Measurements from ENCODE around the gene CDKN2C. TPM values are rescaled to one million over a fixed set of nuclear protein-coding genes. Genes with fewer than 3 reads are reported as not detected.
"Not testable (repeated sequence)": the region's sequence is repeated elsewhere in the genome, so short reads cannot be mapped to it uniquely, and the experiment has no call there.

The CDKN2C gene
- total RNA-seq, 1 donor: 9.2 TPM

GRCh38 chr1:50978144-50978851 is 8.3 kb downstream of the CDKN2C start:
- DNase-seq (ENCODE audit: low read depth in 2 of 3, low spot score in 2 of 3): peak in 1 of 3 donors; percentile 38

GRCh38 chr1:50978852-50979781 is 9.1 kb downstream of the CDKN2C start:
- DNase-seq (ENCODE audit: low read depth in 2 of 3, low spot score in 2 of 3): peak in 1 of 3 donors; percentile 36

- DNase-seq (ENCODE audit: low read depth in 2 of 3, low spot score in 2 of 3): no peak
Observed at GRCh38 chr1:50979937-50980336, 9.9 kb downstream of the CDKN2C start.

DNA sequence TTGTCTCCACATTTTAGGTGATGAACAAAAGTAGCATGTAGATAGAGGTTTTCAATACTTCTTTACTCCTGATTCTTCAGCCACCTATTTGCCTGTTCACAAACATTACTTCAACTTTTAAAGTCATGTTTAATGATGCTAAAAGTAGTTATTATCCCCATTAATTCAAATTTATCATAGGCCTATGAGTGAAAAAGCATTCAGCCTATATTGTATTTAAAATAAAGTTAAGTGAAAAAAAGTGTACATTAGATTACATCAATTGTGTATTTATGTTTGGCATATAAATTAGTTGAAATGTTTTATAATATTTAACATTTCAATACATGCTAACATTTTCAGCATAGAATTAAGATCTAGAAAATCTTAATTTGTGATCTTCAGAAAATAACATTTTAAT is 10.5 kb downstream of the CDKN2C start:
- DNase-seq (ENCODE audit: low read depth in 2 of 3, low spot score in 2 of 3): no peak

DNA sequence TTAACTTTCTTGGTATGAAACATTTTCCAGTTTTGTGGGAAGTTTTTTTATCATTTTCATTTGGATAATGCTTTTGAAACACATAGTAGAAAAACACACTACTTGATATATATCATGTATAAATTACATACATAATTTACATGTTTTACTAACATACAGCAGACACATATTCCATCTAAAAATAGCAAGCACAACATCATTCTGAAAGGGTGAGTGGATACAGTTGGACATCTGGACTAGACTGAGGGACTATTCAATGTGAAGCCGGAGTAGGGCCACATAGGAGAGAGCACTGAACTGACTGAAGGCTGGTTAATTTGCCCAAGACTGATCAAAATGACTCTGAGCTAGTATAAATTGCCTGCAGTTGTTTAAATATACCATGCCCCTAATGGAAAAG is 11.7 kb downstream of the CDKN2C start:
- no peak for DNase-seq (ENCODE audit: low read depth in 2 of 3, low spot score in 2 of 3)

GRCh38 chr1:50982611-50983010 is 12.6 kb downstream of the CDKN2C start:
- no peak for DNase-seq (ENCODE audit: low read depth in 2 of 3, low spot score in 2 of 3)

DNA sequence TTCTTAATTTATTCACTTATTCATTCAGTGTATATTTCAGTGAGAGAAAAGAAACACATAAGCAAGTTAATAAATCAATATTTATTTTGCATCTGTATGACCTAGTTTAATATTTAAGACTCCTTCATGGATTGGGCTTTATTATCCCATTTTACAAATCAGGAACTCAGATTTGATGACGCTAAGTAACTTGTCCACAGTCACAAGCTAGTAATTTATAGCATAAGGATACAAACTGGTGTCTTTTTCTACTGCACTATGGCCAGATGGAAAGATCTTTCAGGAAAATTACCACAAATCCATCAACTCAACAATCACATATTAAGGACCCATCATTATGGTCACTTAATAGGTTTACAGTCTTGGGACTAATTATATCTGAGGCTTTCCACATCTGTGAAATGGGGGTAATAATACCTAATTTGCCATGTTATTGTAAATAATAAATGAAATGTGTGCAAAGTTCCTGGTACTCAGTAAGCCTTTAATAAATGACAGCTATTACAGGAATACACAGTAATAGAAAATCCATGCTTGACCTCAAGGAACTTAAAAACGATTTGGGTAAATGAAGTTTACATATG is 13.3 kb downstream of the CDKN2C start:
- DNase-seq (ENCODE audit: low read depth in 2 of 3, low spot score in 2 of 3): no peak

GRCh38 chr1:50985094-50985493 is 15.0 kb downstream of the CDKN2C start:
- no peak for DNase-seq (ENCODE audit: low read depth in 2 of 3, low spot score in 2 of 3)

DNA sequence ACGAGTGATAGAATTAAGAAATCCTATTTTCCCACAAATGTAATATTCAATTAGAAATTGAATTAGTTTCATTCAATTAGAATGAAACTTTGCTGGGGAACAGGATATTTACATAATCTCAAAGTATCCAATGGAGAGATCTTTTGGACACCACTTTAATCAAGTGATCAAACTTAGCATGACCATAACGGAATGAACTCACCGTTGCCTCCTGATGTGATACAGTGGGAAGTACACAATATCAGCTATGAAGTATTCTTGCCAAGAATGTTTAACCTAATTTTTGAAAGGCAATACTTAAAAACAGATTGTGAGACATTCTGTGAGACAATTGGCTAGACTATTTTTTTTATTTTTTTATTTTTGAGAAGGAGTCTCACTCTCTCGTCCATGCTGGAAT is 16.6 kb downstream of the CDKN2C start:
- DNase-seq (ENCODE audit: low read depth in 2 of 3, low spot score in 2 of 3): no peak

GRCh38 chr1:50989694-50990093 is 19.6 kb downstream of the CDKN2C start:
- no peak for DNase-seq (ENCODE audit: low read depth in 2 of 3, low spot score in 2 of 3)

DNA sequence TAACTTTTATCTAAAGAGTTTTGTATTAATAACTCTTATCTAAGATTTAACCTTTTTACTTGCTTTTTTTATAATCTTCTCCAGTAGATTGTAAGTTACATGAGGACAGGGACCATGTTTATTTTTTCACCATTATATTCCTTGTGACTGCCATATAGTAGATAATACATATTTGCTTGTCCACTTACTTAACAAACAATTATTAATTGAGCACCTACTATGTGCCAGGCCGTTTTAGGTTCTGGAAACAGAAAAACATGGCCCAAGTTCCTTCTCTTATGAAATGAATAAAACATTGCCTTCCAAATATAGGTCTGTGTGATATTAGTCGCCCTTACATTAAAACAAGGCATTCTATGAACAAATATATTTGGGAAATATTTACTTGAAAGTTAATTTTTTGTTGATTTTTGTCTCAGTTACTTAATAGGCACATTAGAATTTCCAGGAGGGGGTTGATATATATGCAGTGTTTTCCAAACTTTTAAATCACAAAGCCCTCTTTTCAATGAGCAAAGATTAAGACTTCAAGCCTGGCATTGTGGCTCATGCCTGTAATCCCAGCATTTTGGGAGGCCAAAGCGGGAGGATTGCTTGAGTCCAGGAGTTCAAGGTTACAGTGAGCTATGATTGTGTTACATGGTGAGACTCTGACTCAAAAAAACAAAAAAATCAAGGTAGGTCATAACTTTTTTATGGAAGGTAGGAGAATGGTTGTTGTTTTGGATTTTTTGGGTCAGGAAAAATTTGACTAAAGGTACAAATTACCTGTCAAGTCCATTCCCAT is 22.7 kb downstream of the CDKN2C start:
- DNase-seq (ENCODE audit: low read depth in 2 of 3, low spot score in 2 of 3): no peak

GRCh38 chr1:50993645-50994044 is 23.6 kb downstream of the CDKN2C start:
- DNase-seq (ENCODE audit: low read depth in 2 of 3, low spot score in 2 of 3): no peak

DNA sequence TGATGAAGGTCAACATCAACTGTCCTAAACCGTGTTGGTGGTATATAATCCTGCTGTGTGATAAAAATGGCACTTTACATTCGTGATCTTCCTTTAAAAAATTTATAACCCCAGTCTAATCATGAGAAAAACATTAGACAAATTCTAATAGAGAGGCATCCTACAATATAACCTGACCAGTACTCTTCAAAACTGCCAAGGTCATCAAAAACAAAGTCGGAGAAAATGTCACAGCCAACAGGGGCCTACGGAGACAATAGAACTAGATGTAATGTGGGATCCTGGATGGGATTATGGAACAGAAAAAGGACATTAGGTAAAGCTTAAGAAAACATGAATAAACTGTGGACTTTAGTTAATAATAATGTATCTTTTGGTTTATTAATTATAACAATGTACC is 25.0 kb downstream of the CDKN2C start:
- DNase-seq (ENCODE audit: low read depth in 2 of 3, low spot score in 2 of 3): no peak

DNA sequence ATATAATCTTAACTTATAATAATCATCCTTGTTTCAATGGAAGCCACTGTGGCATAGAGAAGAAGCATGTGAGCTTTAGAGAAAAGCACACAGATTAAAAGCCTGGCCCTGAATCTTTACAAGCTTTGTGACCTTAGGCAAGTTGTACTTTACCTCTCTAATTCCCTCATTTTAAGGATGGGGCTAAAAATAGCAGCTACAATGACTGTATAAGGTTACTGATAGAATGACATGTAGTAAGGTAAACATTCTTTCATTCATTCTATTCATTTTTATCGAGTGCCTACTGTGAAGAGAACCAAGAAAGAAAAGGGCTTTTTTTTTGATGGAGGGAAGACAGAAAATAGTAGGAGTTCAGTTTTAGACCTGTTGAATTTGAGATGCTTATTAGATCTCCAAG is 25.6 kb downstream of the CDKN2C start:
- no peak for DNase-seq (ENCODE audit: low read depth in 2 of 3, low spot score in 2 of 3)

DNA sequence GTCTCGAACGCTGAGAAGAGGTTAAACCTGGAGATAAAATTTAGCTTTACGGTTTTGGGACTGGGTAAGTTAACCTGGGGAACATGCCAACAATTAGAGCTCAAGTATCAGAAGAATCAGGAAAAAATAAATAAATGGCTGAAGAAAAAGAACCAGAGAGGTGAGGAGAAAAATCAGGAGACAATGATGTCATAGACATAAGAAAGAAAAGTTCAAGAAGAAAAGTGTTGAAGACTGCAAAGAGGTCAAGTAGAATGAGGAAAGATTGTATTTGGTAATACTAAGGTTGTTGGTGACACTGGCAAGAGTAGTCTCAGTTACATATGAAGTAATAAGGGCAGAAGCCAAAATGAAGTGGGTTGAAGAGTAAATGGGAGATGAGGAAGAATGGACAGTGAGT is 26.0 kb downstream of the CDKN2C start:
- DNase-seq (ENCODE audit: low read depth in 2 of 3, low spot score in 2 of 3): no peak

- DNase-seq (ENCODE audit: low read depth in 2 of 3, low spot score in 2 of 3): not testable (repeated sequence)
Observed at GRCh38 chr1:50999375-50999774, 29.3 kb downstream of the CDKN2C start.

- DNase-seq (ENCODE audit: low read depth in 2 of 3, low spot score in 2 of 3): no peak
Observed at GRCh38 chr1:51000160-51000559, 30.1 kb downstream of the CDKN2C start.

DNA sequence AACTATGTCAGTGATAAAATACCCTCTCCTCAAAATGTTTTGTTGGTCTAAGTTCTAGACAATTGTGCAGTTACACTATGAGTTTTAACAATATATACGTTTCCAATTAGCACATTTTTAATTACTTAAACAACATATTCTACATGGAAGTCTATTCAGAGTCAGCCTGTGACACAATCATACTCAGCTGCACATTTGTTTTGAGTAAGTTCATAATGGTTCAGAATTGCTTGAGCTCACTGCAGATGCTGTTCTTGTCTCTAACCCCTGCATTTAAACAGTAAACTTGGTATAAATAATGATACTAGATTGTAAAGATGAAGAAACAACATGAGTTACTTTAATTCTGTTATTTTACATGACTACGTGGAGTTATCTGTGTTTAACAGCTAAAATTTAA is 30.6 kb downstream of the CDKN2C start:
- DNase-seq (ENCODE audit: low read depth in 2 of 3, low spot score in 2 of 3): no peak

DNA sequence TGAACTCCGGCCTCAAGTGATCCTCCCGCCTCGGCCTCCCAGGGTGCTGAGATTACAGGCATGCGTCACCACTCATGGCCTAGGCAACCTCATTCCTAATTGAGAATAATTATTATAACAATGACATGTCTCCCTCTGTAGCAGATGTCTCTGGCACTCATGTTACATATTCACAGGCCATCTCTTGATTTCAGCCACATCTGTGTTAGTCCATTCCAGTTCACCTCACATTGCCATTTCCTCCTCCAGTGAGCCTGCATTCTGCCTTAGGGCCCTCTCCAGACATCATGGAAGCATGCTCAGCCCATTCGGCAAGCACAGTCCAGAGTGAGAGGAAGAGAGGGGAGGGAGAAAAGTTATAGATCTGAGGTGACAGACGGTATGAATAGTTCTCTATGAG is 32.5 kb downstream of the CDKN2C start:
- no peak for DNase-seq (ENCODE audit: low read depth in 2 of 3, low spot score in 2 of 3)

GRCh38 chr1:51005549-51005948 is 35.5 kb downstream of the CDKN2C start:
- DNase-seq (ENCODE audit: low read depth in 2 of 3, low spot score in 2 of 3): not testable (repeated sequence)

- DNase-seq (ENCODE audit: low read depth in 2 of 3, low spot score in 2 of 3): no peak
Observed at GRCh38 chr1:51009381-51009780, 39.3 kb downstream of the CDKN2C start.
